T47D (cell line): ENCODE measurements around the gene PLA2G6.

ENCODE experiments used
- DNase-seq, 2 experiments: peaks; one replicate each; pipeline versions ENCODE4 v3.0.0 to v3.0.0-alpha.2; 2011 to 2012; ENCODE audit warnings: low read depth in 1 of 2, low spot score in 1 of 2
- JUND ChIP-seq: IDR thresholded peaks from 2 replicates; pipeline ENCODE4 v1.6.1; 2012; ENCODE audit warnings: low read depth
- in situ Hi-C: cut with HindIII; loops from 2 replicates; pipeline ENCODE4 v1.10.0; 2016; ENCODE audit warnings: low sequenced_read_pairs, low pct_unique_long_range_greater_than_20kb

PLA2G6 gene

GRCh38 chr22:38073150-38074130 lies 108.2 kb downstream of the PLA2G6 start:
- in situ Hi-C loops = no loop called here
- DNase-seq = no peak
- TF ChIP-seq JUND = no peak

DNA sequence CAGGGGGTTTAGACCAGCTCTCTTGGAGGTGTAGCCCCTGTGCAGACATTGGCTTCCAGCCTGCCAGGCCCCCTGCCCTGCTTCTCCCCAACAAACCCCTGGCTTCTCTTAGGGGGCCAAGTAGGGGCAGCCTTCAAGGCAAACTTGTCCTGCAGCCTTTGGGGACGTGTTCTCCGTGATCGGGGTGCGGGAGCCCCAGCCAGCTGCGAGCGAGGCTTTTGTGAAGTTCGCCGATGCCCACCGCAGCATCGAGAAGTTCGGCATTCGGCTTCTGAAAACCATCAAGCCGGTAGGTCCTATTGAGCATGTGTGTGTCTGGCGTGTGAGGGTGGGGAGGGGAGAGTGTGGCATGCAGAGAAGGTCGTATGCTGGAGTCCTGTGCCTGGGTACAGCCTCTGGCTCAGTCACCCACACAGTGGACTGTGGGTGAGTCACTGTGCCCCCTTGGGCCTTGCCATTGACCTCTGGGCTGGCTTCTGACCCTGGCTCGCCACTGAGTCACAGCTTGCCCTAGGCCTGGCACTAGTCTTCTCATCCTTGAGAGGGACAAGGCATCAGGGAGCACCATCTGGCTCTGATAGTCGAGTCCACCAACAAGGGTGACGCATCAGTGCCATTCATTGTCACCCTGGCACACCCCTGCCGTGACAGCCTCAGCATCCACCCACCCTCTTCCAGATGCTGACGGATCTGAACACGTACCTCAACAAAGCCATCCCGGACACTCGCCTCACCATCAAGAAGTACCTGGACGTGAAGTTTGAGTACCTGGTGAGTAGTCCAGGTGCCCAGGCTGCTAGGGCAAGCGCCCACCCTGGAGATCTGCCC lies 109.1 kb downstream of the PLA2G6 start:
- in situ Hi-C loops = no loop called here
- TF ChIP-seq JUND = no peak
- no peak for DNase-seq

GRCh38 chr22:38071421-38072321 lies 110.0 kb downstream of the PLA2G6 start:
- DNase-seq = no peak

DNA sequence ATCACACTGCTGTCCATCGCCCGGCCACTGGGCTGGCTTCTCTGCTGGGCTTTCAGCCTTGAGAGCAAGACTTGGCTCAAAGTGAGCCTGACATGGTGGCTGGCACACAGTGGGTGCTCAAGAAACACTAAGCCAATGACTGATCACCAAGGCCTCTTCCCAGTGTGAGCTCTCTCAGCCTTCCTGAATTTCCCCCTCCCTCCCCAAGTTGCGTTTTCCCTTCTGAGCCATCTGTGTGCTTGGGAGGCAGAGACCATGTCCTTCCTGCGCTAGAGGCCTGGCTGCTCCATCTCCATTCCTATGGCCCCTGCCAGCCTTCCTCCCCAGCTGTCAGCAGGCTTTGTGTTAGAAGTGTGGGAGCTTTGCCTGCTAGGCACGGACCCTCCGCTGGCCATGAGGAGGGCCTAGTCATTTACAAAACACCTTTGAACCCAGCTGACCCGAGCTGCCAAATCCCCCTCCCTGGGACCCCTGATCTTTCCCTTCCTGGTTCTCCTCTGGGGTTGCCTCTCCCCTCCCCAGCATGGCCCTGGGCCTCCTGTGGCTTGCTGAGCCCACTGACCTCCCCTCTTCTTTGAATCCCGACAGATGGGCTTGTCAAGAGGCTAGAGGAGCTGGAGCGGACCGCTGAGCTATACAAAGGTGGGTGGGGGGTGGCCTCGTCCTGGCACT lies 111.2 kb downstream of the PLA2G6 start:
- DNase-seq = no peak
- no peak for TF ChIP-seq JUND
- in situ Hi-C loops = no loop called here

More at GRCh38 chr22:38071421-38072321, 110.0 kb downstream of the PLA2G6 start:
- in situ Hi-C loops = no loop called here
- no peak for TF ChIP-seq JUND

- in situ Hi-C loops = no loop called here
- no peak for DNase-seq
- TF ChIP-seq JUND = no peak
Measured at GRCh38 chr22:38069372-38070249, 112.0 kb downstream of the PLA2G6 start.

GRCh38 chr22:38068641-38069371 lies 112.8 kb downstream of the PLA2G6 start:
- in situ Hi-C loops = no loop called here
- no peak for TF ChIP-seq JUND
- DNase-seq = no peak

GRCh38 chr22:38067761-38068360 lies 113.8 kb downstream of the PLA2G6 start:
- DNase-seq = no peak
- no peak for TF ChIP-seq JUND
- in situ Hi-C loops = no loop called here

- no peak for TF ChIP-seq JUND
- DNase-seq = no peak
- in situ Hi-C loops = no loop called here
Measured at GRCh38 chr22:38067028-38067415, 114.6 kb downstream of the PLA2G6 start.

DNA sequence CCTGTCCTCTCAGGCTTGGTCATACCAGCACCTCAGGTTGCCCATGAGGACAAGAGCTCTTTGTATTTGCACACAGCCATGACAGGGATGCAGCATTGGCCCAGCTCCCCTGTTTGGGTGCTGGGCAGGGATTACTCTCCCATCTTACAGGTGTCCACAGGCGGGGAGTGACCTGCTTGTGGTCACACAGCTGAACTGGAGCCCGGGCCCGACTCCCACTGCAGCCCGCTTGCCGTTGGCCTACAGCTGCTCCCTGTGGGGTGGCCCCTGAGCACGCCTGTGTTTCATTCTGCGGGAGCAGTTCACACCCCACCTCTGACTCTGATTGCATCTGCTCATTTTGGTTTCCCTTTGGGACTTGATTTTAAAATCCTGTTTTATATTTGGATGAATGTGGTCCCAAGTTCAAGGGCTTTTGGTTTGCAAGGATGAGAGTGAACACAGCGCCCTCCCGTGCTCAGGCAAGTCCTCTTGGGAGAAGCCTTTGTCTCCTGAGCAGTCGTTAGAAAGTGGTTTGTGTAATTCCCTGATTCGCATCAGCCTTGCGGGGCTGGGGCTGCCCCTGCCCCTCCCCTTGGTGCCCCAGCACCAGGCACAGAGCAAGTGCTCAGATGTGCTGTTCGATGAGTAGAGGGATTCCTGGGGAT lies 115.1 kb downstream of the PLA2G6 start:
- DNase-seq = no peak
- in situ Hi-C loops = no loop called here
- no peak for TF ChIP-seq JUND
